Measurements from ENCODE around the gene SLC17A3.

DNA sequence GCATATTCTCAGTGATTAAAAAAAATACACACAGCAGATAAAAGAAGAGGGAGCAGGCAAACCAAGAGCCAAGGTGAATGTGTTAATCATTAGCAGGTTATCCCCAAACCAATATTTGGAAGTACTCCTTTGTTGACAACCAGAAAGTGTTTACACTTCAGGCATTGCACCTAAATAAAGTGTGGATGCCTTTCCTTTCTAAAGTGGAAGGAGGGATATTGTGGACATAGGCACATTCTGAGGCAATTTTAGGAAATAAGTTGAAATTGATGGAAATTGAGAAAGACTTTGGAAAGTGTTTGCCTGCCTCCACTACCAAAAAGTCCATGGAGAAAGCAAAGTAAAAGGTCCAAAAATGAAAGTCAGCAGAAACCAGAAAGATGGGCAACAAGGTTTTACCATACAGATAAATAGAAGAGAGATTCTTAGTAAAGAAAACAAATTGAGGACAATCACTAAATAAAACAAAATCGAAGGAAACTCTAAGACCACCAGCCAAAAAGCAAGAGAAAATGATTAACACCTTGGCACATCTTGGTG lies 33.5 kb upstream of the SLC17A3 start:
- TF ChIP-seq, protein P1, sequence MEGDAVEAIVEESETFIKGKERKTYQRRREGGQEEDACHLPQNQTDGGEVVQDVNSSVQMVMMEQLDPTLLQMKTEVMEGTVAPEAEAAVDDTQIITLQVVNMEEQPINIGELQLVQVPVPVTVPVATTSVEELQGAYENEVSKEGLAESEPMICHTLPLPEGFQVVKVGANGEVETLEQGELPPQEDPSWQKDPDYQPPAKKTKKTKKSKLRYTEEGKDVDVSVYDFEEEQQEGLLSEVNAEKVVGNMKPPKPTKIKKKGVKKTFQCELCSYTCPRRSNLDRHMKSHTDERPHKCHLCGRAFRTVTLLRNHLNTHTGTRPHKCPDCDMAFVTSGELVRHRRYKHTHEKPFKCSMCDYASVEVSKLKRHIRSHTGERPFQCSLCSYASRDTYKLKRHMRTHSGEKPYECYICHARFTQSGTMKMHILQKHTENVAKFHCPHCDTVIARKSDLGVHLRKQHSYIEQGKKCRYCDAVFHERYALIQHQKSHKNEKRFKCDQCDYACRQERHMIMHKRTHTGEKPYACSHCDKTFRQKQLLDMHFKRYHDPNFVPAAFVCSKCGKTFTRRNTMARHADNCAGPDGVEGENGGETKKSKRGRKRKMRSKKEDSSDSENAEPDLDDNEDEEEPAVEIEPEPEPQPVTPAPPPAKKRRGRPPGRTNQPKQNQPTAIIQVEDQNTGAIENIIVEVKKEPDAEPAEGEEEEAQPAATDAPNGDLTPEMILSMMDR (conservative IDR thresholded peaks at IDR 0.05; ENCODE audit: low read depth, low read length), result no peak
- no peak for TF ChIP-seq EZH2phosphoT487 (IDR thresholded peaks at IDR 0.05; ENCODE audit: borderline replicate concordance, low read length)
- no peak for TF ChIP-seq EZH2 (IDR thresholded peaks at IDR 0.05; ENCODE audit: low read length, unreplicated experiment)

All from PC-3 (cell line).